Astrocyte (in vitro differentiated cells and primary cell): ENCODE measurements around the gene FBXO44. TPM values are rescaled to one million over a fixed set of nuclear protein-coding genes. Genes with fewer than 3 reads are reported as not detected.

Experiments used
- DNase-seq: peaks from one replicate; pipeline ENCODE4 v3.0.0-alpha.2; 2010; ENCODE audit warnings: low read depth
- FAIRE-seq: peaks from 2 replicates; lab custom pipeline; 2011; peaks lifted over from hg19 to GRCh38; lab: Jason Lieb, UNC
- H2AFZ ChIP-seq: 2 replicates; pipeline ENCODE4 v1.6.0; 2012; ENCODE audit warnings: low read depth, low read length, inconsistent platforms
- H3K27ac ChIP-seq: 2 replicates; pipeline ENCODE4 v1.5.1; 2011; ENCODE audit warnings: low read depth, low read length, inconsistent platforms
- H3K27me3 ChIP-seq: 2 replicates; pipeline ENCODE4 v1.6.0; 2011; ENCODE audit warnings: low read length, inconsistent platforms; ENCODE audit not compliant: insufficient read depth
- H3K36me3 ChIP-seq: 2 replicates; pipeline ENCODE4 v1.5.1; 2011; ENCODE audit warnings: low read length, inconsistent platforms; ENCODE audit not compliant: insufficient read depth
- H3K4me1 ChIP-seq: 2 replicates; pipeline ENCODE4 v1.5.1; 2011; ENCODE audit warnings: low read length, inconsistent platforms; ENCODE audit not compliant: insufficient read depth
- H3K4me2 ChIP-seq: 2 replicates; pipeline ENCODE4 v1.6.0; 2012; ENCODE audit warnings: low read length, inconsistent platforms
- H3K4me3 ChIP-seq: 2 replicates; pipeline ENCODE4 v1.5.1; 2011; ENCODE audit warnings: low read depth, mild to moderate bottlenecking, low read length, inconsistent platforms; ENCODE audit not compliant: insufficient read depth
- H3K79me2 ChIP-seq: 2 replicates; pipeline ENCODE4 v1.6.0; 2012; ENCODE audit warnings: mild to moderate bottlenecking, low read length, inconsistent platforms; ENCODE audit not compliant: insufficient read depth
- H3K9ac ChIP-seq: 2 replicates; pipeline ENCODE4 v1.6.0; 2012; ENCODE audit warnings: mild to moderate bottlenecking, low read length, inconsistent platforms
- H3K9me3 ChIP-seq: 2 replicates; pipeline ENCODE4 v1.5.1; 2012; ENCODE audit warnings: low read depth, mild to moderate bottlenecking, low read length, inconsistent platforms; ENCODE audit not compliant: insufficient read depth
- H4K20me1 ChIP-seq: 2 replicates; pipeline ENCODE4 v1.6.0; 2012; ENCODE audit warnings: low read length, inconsistent platforms; ENCODE audit not compliant: insufficient read depth
- H3K27ac Mint-ChIP-seq: one replicate; pipeline ENCODE4 v1.8.0; 2021; ENCODE audit warnings: mild to moderate bottlenecking, mixed read lengths; ENCODE audit not compliant: unreplicated experiment
- H3K27me3 Mint-ChIP-seq: one replicate; pipeline ENCODE4 v1.8.0; 2021; ENCODE audit warnings: low read depth, mixed read lengths; ENCODE audit not compliant: unreplicated experiment
- H3K36me3 Mint-ChIP-seq: one replicate; pipeline ENCODE4 v1.8.0; 2021; ENCODE audit warnings: low read depth, mixed read lengths; ENCODE audit not compliant: unreplicated experiment
- H3K4me1 Mint-ChIP-seq: one replicate; pipeline ENCODE4 v1.8.0; 2021; ENCODE audit warnings: low read depth, mixed read lengths; ENCODE audit not compliant: unreplicated experiment
- H3K4me3 Mint-ChIP-seq: one replicate; pipeline ENCODE4 v1.8.0; 2021; ENCODE audit warnings: mild to moderate bottlenecking, moderate library complexity, mixed read lengths; ENCODE audit not compliant: unreplicated experiment
- H3K9me3 Mint-ChIP-seq: one replicate; pipeline ENCODE4 v1.8.0; 2021; ENCODE audit warnings: mild to moderate bottlenecking, mixed read lengths; ENCODE audit not compliant: unreplicated experiment
- EZH2 ChIP-seq: IDR thresholded peaks from 2 replicates; pipeline ENCODE4 v1.6.1; 2012; ENCODE audit warnings: mild to moderate bottlenecking, low read length, inconsistent platforms; ENCODE audit not compliant: insufficient read depth
- total RNA-seq: library from RNA; stranded (reverse); gene quantifications from 2 replicates; pipeline ENCODE4 v1.2.1, GENCODE V29; 2021
- TF ChIP-seq, protein P1 (sequence below): IDR thresholded peaks from 2 replicates; pipeline ENCODE4 v1.5.1; 2011; ENCODE audit warnings: low read depth, mild to moderate bottlenecking, inconsistent platforms, low read length, moderate library complexity; ENCODE audit not compliant: insufficient read depth

Gene FBXO44
- total RNA-seq, 1 donor from 2014 or later = 31.6 TPM

DNA sequence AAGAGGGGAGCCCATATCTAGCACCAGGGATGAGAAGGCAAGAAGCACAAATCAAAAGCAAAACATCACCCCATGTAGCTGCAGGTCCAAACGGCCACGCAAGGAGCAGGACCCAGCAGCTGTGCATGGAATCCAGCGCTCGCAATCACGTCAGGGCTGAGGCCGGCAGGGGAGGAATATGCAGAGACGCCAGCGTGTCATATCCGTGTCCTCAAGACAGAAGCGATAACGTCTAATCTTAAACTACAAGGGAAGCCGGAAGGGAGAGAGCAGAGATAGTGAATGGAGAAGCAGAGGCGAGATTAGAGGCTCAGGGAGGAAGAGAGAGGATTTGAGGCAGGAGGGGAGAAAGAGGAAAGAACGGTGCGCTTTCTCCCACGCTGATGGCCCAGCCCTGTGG lies 39.6 kb upstream of the FBXO44 start:
- Histone ChIP-seq H2AFZ (no peak overlapping the region), H3K4me2 (no peak overlapping the region), H3K4me1 (no peaks in the 10 kb centered on the region), H4K20me1 (no peaks in the 10 kb centered on the region), H3K36me3 (no peaks in the 10 kb centered on the region), H3K27ac (no peak overlapping the region), H3K79me2 (no peaks in the 10 kb centered on the region), H3K4me3 (no peak overlapping the region), H3K27me3 (peaks cover 5% of the 10 kb centered on the region), H3K9ac (no peak overlapping the region), H3K9me3 (no peaks in the 10 kb centered on the region)
- no peaks in the 10 kb centered on the region for H3K4me1 Mint-ChIP-seq
- no peak overlapping the region for H3K4me3 Mint-ChIP-seq
- FAIRE-seq (no peak), DNase-seq (no peak)
- no peak for TF ChIP-seq EZH2
- TF ChIP-seq, protein P1, sequence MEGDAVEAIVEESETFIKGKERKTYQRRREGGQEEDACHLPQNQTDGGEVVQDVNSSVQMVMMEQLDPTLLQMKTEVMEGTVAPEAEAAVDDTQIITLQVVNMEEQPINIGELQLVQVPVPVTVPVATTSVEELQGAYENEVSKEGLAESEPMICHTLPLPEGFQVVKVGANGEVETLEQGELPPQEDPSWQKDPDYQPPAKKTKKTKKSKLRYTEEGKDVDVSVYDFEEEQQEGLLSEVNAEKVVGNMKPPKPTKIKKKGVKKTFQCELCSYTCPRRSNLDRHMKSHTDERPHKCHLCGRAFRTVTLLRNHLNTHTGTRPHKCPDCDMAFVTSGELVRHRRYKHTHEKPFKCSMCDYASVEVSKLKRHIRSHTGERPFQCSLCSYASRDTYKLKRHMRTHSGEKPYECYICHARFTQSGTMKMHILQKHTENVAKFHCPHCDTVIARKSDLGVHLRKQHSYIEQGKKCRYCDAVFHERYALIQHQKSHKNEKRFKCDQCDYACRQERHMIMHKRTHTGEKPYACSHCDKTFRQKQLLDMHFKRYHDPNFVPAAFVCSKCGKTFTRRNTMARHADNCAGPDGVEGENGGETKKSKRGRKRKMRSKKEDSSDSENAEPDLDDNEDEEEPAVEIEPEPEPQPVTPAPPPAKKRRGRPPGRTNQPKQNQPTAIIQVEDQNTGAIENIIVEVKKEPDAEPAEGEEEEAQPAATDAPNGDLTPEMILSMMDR = no peak
- no peaks in the 10 kb centered on the region for H3K9me3 Mint-ChIP-seq
- no peaks in the 10 kb centered on the region for H3K36me3 Mint-ChIP-seq
- no peak overlapping the region for H3K27ac Mint-ChIP-seq
- peaks cover 80% of the 10 kb centered on the region for H3K27me3 Mint-ChIP-seq

DNA sequence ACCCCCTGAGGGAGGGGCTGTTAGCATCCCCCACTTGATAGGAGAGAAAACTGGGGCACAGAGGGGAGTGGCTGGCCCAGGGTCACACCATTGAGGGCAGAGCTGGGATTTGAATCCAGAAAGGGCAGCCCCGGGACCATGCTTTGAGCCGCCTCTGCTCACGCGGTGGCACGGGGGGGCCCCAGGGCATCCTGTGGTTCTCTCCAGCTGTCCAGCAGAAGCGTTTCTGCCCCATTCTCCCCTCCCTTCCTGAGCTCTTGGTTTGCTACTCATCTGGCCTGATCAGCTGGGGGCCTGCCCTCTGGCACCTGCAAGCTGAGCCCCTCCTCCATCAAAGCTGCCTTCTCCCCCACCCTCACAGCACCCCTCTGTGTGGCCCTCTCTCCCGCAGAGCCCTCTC lies 37.9 kb upstream of the FBXO44 start:
- no peaks in the 10 kb centered on the region for H3K4me1 Mint-ChIP-seq
- H3K4me3 Mint-ChIP-seq = no peak overlapping the region
- DNase-seq (no peak), FAIRE-seq (no peak)
- Histone ChIP-seq H3K27ac (no peak overlapping the region), H3K79me2 (no peaks in the 10 kb centered on the region), H3K4me3 (no peak overlapping the region), H3K9ac (no peak overlapping the region), H3K4me1 (no peaks in the 10 kb centered on the region), H2AFZ (no peak overlapping the region), H4K20me1 (no peaks in the 10 kb centered on the region), H3K36me3 (no peaks in the 10 kb centered on the region), H3K9me3 (no peaks in the 10 kb centered on the region), H3K27me3 (peaks cover 4% of the 10 kb centered on the region), H3K4me2 (no peak overlapping the region)
- H3K27ac Mint-ChIP-seq = no peak overlapping the region
- peaks cover 2% of the 10 kb centered on the region for H3K36me3 Mint-ChIP-seq
- TF ChIP-seq, protein P1 = no peak
- no peak for TF ChIP-seq EZH2
- H3K9me3 Mint-ChIP-seq = no peaks in the 10 kb centered on the region
- H3K27me3 Mint-ChIP-seq = peaks cover 78% of the 10 kb centered on the region

DNA sequence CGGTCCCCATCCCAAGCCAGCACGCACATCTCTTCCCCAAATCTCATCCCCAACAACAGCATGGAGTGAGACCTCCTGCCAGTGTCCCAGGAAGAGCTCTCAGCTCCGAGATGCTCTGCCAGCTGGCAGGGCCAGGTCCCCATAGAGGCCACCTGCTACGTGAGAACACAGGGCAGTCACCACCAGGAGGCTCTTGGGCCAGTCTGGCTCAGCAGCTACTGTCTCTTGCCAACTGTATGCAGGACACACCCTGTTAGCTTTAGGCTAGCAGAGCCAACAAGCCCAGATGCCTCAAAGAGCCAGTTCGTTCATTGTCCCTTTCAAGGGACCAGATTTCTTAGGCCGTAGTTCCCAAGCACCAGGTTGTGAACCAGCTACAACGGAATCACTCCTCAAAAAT lies 37.4 kb upstream of the FBXO44 start:
- Mint-ChIP-seq H3K4me3 (no peak overlapping the region), H3K27ac (no peak overlapping the region), H3K27me3 (peaks cover 79% of the 10 kb centered on the region), H3K36me3 (peaks cover 2% of the 10 kb centered on the region), H3K9me3 (no peaks in the 10 kb centered on the region), H3K4me1 (no peaks in the 10 kb centered on the region)
- Histone ChIP-seq H3K79me2 (no peaks in the 10 kb centered on the region), H3K4me3 (no peak overlapping the region), H3K36me3 (no peaks in the 10 kb centered on the region), H3K27ac (no peak overlapping the region), H3K9ac (no peak overlapping the region), H2AFZ (no peak overlapping the region), H3K27me3 (peaks cover 4% of the 10 kb centered on the region), H3K4me1 (no peaks in the 10 kb centered on the region), H3K4me2 (no peak overlapping the region), H3K9me3 (no peaks in the 10 kb centered on the region), H4K20me1 (no peaks in the 10 kb centered on the region)
- TF ChIP-seq, protein P1 = no peak
- no peak for TF ChIP-seq EZH2
- DNase-seq (no peak), FAIRE-seq (no peak)
